C1 segment of cervical spinal cord (tissue), 14 donors: ENCODE results near the gene SAPCD2.

Source experiments
- DNase-seq, 14 donors: peaks; one replicate each; lab custom pipeline; 2025; lab: John Stamatoyannopoulos, UW

The SAPCD2 gene

DNA sequence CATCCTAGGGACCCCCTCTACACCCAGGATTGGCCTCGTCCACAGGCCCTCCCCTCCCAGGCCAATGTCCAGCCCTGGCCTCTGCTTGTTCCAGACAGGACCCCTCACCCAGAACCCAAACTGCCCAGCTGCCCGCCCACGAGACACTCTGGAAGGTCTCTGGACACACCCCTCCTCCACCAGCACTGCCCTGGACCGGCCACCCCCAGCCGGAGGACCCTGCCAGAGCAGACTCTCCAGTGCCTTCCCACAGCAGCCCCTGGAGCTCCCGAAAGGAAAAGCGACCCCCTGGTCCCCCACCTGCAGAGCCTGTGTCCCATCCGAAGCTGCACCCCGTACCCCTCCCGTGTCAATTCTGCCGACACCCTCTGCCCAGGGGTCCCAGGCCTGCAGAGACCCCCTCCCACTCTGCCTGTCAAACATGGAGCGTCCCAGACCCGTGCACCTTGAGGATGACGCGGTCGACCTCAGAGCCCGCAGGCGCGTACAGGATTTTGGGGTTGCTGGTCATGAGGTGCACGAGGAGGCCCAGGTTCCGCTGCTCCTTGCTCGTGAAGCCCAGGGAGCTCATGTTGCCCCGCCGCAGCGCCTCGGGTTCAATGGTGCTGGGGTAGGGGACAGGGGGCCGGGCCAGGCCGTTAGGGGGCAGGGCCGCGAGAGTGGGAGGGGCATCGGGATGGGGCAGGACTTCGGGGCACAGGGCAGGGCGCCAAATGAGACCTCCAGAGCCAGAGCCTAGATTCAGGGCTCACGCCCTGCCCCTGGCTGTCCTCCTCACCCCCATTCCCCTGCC is 50.3 kb downstream of the SAPCD2 start:
- DNase-seq, result no peak

DNA sequence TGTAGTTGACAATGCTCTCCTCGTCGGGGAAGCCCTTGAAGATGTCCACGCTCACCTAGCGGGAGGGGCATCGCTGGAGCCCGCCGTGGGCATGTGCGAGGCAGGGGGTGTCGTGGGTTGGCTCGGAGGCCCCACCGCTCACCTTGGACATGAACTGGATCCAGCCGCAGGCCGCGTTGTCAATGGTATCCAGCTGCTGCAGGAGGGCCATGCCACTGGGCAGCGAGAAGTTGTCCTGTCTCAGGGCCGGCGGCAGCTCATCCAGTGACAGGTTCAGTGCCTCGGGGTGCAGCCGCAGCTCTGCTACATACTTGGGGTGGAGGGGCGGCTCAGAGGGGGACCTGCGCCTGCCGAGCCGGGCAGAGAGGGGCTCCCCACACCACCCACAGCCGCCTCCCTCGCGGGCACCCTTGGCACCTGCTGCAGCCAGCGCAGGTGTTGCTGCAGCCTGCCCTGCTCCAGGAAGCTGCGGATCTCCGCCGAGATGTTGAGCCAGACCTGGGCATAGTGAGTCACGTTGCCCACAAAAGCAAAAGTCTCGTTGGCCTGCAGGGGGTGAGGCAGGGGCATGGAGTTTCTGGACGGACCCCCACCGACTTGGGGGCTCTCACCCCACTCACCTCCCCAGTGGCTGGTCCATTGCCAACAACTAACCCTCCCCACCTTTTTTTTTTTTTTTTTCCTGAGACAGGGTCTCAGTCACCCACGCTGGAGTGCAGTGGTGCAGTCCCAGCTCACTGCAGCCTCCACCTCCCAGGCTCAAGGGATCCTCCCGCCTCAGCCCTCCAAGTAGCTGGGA is 51.4 kb downstream of the SAPCD2 start:
- no peak for DNase-seq

DNA sequence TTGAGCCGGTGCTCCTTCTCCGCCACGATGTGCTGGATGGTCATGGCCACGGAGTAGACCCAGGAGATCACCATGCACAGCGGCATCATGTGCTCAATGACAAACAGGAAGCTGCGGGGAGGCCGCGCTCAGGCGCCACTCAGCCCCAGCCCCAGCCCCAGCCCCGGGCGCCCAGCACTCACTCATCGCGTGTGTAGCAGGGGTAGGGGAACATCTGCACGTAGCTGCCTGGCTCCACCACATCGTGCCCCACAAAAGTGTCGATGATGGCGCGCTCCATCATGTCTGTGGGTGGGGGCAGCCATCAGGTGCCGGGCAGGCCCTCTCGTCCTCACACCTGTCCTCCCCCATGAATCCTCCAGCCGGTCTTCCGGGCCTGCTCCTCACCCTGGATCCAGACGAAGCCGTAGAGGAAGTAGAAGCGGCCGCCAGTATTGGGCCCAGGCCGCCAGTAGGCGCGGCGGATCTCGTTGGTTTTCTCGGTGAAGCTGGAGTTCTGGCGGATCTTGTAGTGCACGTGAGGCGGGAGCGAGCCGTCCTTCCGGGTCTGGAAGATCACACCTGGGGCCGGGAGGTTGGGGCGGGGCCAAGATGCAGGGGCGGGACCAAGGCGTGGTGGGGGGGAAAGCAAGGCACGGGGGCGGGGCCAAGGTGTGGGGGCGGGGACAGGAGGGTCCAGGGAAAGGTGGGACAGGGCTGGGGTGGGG is 52.4 kb downstream of the SAPCD2 start:
- no peak for DNase-seq

DNA sequence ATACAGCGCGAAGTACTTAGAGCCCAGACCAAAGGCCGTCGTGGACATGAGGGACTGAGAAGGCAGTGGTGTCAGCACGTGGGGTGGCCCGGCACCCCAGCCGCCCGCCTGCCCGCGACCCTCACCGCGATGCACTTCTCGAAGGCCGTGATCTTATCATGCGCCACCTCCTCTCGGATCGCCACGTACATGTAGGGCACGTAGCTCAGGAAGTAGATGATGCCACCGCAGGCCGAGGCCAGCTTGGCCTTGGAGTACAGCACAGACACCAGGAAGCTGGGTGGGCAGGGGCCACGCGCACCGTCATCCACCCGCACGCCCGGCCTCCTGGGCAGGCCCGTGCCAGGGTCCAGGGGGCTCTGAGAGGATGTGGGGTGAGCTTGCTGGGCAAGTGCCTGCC is 53.3 kb downstream of the SAPCD2 start:
- no peak for DNase-seq

DNA sequence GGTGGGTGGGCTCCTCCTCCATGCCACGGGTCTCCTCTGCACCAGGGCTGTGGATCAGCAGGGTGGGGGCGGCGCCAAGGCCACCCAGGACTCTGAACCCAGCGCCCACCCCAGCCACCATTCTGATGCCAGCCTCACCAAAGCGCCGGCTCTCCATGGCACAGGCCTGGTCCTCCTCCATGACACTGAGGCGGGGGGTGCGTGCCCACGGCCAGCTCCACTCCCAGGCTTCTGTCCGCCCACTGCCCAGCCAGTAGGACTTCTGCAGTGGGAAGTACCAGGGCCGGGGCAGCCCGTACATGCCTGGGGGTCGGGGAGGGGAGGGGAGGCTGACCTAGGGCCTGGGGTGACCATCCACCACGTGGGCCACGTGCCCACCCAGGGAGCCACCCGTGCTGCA is 53.9 kb downstream of the SAPCD2 start:
- no peak for DNase-seq

DNA sequence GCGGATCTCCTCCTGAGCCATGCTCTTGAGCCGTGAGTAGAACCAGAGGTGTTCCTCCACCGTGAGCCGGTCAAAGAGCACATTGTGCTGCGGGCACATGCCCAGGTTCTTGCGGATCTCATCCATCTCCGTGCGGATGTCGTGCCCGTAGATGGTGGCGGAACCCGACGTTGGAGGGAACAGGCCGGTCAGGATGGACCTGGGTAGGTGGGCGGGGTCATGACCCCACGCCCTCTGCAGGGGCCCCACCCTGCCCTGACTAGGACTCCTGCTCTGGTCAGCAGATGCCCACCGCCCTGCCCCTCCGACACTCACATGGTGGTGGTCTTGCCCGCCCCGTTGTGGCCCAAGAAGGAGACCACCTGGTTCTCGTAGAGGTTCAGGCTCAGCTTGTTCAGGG is 54.4 kb downstream of the SAPCD2 start:
- no peak for DNase-seq

DNA sequence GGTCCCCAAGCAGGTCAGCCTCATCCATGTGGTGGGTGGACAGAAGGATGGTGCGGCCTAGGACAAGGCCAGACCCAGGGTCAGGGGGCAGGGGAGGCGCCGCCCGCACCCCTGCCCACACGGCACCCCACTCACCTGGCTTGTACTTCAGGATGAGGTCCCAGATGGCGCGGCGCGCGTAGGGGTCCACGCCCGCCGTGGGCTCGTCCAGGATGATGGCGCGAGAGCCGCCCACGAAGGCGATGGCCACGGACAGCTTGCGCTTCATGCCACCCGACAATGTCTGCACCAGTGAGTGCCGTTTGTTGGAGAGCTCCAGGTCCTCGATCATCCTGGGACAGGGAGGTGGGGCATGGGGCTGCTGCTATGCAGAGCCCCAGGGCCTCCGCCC is 54.8 kb downstream of the SAPCD2 start:
- no peak for DNase-seq

DNA sequence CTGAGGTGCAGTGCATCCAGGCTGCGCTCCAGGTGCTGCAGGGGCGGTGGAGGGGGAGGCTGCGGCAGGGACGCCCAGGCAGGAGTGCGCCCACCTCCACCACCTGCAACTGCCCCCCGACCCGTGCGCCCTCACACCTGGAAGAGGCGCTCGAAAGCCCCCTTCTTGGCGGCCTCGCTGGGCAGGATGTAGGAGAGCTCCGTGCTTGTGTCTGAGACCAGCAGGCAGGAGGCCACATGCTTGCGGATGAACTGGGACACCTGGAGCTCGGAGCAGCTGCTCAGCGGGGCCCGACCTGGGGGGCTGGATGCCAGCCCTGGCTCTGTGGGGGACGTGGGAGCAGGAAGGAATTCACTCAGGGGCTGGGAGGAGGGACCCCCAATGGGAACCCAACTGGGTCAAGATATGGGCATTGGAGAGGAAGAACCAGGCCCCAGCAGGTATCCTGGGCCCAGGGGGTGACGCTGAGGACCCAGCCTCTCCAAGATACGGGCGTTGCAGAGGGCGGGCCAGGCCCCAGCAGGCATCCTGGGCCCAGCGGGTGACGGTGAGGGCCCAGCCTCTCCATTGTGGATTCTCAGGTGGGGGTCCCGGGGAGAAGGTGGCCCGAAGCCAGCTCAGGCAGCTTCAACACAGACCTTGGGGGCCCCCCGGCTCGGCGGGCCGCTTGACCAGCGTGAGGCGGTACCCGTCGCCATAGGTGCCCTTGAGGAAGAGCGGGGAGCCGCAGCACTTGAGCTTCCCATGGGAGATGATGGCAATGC is 55.4 kb downstream of the SAPCD2 start:
- DNase-seq, result no peak

DNA sequence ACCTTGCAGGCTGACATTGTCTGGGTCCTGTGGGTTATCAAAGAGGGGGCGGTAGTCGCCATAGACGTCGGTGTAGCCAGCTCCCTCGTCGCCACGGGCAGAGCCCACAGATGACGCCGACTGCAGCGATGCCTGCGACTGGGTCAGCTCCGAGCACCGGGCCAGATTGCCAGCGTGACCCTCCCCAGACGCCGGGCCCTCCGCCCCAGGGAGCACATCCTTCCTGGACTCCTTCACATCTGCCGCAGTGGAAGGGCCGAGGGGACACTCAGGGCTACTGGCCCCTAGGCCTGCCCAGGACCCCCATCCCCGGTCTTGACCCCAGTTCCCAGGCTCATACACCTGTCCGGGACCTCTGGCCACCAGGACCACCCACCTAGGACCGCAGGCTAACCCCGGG is 56.2 kb downstream of the SAPCD2 start:
- no peak for DNase-seq

DNA sequence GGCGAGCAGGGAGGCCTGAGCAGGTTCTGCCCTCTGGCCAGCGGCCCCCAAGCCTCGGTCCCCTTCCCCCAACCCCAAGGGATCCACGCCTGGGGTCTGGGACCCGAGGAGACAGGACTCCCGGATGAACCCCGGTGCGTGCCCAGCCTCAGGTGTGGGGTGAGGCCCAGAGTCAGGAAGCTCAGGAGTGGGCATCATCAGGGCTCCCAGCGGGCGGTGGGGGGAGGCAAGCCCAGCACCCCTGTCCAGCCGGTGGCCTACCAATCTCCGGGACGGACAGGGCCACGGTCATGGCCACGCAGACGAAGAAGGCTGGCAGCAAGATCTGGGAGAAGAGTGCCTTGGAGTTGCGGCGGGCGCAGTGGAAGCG is 56.8 kb downstream of the SAPCD2 start:
- DNase-seq, result no peak

DNA sequence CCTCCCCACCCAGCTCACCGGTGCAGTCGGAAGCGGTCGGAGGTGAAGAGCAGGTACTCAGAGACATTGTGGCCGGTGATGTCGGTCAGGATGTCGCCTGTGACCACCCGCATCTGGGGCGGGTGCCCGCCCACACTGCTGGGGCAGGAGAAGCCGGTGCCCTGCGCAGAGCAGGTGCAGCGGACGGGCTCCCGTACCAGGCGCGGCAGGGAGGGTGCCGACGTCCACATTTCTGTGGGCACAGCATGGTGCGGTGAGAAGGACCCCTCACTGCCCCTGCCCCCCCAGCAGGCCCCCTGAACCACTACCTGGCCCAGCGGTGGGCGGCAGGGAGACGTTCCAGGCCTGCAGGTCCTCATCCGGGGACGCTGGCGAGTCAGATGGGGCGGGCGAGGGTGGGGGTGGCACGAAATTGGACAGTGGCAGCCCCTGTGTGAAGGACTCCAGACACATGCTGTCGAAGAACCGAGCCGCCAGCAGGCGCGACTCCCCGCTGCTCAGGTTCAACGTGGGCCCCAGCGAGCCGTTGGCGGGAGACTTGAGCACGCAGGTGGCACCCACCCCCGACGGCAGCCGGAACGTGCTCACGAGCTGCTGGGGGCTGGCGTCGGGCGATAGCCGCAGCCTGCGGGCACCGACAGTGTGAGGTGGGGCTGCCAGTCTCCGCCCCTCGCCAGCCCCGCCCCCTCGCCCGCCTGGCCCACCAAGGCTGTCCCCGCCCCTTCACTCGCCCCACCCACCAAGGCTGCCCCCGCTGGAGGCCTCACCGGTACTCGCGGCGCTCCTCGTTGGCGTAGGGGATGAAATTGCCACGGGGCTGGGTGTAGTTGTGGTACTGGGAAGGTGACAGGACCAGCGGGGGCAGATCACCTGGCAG is 57.4 kb downstream of the SAPCD2 start:
- no peak for DNase-seq
